ENCODE data around the gene NDUFB10.
A peak's percentile ranks its signal among the peaks of the same experiment; 100 is the strongest.
"Not testable (repeated sequence)": the region's sequence is repeated elsewhere in the genome, so short reads cannot be mapped to it uniquely, and the experiment has no call there.

The NDUFB10 gene

DNA sequence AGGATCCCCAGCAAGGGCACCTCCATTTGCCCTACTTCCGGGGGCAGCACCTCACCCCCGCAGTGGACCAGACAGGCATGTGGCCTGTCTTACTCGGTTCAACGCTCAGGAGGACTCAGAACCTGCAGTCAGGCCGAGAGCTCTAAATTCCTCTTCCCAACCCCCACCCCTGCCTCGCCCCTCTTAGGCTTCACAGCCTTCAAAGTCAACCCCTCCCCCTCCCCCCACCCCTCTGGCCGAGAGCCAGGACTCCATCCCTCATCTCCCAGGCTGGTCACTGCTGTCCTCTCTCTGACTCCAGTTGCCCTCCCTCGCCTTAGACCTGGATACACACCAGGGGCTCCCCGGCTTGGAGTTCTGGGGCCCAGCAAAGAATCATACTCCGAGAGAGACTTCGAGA, 33.1 kb upstream of the NDUFB10 start:
- DNase-seq, result no peak

GRCh38 chr16:1929105-1929504, 30.2 kb upstream of the NDUFB10 start:
- DNase-seq, result peak; percentile 43

DNA sequence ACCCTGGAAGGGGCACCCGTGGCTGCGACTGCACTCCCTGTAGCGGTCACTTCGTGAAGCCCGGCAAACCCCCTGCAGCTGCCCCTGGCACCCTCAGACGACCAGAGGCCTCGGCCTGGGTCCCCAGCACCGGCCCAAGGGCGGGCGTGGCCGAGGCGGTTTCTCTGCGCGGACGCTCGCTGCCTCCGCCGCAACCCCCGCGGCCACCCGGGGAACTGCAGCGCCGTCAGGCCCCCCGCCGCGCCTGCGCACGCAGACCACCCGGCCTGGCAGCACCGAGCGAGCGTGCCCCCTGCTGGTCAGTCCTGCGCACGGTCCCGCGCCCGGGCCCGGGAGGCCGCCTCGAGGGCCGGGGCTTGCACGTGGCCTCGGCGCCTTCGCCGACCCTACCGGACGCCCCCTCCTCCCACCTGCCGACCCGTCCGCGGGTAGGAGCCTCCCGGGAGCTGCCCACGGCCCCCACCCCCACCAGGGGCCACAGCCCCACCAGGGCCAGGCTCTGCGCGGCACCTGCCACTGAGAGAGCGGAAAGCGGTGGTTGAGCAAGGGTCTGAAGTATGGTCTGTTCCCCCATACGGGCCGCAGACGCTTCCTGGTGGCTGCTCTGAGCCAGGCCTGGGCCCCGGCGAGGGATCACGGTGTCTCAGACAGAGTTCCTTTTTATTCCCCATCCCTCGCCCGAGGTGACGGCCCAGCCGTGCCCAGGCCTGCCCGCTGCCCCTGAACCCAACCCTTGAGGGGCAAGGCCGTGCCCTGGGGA, 29.6 kb upstream of the NDUFB10 start:
- DNase-seq, result peak; percentile 94

DNA sequence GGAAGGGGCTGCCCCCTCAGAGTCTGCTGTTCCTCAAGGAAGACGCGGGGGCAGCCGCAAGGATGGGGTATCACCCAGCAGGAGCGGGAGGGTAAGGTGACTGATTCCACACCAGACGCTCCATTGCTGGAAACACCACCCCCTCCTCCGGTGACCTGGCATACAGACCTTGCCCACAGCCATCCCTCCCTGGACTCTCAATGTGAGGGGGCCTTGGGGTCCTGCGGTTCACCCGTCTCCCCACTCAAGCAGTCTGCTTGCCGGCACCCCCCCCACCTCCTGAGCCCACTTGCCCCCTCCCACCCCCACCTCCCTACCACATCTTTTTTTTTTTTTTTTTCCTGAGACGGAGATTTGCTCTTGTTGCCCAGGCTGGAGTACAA, 29.0 kb upstream of the NDUFB10 start:
- no peak for DNase-seq

- peak; percentile 69 for DNase-seq
Measured at GRCh38 chr16:1932050-1933028, 27.0 kb upstream of the NDUFB10 start.

DNA sequence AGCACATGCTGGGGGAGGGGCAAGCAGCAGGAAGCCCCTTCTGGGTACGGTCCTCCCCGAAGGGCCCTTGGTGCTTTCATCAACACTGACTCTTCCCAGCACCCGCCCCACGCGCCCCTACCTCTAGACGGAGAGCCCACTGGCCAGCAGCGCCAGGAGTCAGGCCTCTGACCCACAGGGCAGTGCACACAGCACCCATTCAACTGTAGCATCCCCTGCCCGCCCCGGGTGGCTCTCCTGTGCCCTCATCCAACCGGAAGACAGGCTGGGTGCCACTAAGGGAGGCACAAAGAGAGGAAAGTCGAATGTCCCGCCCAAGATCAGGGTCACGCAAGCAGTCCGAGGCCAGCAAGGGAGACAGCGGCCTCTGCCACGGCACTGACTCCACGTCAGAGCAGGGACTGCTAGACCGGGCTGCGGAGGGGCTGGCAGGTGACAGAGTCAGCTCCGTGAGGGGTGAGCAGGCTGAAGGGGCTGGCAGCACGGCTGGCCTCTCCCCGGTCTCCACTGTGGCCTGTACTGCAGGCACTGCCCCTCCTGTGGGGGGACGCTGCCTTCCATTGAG, 26.2 kb upstream of the NDUFB10 start:
- no peak for DNase-seq

GRCh38 chr16:1936945-1937479, 22.3 kb upstream of the NDUFB10 start:
- no peak for DNase-seq

DNA sequence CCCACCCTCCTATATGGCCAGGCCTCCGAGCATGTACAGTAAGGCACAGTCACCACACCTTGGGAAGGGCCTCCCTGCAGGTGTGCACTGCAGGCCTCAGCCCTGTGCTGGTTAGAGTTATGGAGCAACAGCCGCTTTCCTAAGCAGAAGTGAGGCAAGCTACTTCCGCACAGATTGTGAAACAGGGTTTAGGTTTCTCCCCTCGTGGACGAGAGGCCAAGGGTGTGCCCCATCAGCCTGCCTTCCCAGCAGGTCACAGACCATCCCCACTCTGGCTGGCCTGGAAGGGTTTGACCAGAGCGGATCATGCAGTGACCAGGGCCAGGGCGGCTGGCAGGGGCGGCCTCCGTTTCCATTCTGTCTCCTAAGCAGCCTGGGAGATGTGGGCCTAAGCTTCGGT, 21.0 kb upstream of the NDUFB10 start:
- DNase-seq, result no peak

GRCh38 chr16:1938910-1939309, 20.4 kb upstream of the NDUFB10 start:
- DNase-seq, result no peak

DNA sequence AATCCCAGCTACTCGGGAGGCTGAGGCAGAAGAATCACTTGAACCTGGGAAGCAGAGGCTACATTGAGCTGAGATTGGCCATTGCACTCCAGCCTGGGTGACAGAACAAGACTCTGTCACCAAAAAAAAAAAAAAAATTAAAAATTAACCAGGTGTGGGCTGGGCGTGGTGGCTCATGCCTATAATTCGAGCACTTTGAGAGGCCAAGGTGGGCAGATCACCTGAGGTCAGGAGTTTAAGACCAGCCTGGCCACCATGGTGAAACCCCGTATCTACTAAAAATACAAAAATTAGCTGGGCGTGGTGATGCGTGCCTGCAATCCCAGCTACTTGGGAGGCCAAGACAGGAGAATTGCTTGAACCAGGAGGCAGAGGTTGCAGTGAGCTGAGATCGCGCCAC, 19.5 kb upstream of the NDUFB10 start:
- DNase-seq, result not testable (repeated sequence)

- DNase-seq, result no peak
Measured at GRCh38 chr16:1940273-1941161, 18.8 kb upstream of the NDUFB10 start.

- DNase-seq, result no peak
Measured at GRCh38 chr16:1941162-1942046, 17.9 kb upstream of the NDUFB10 start.

DNA sequence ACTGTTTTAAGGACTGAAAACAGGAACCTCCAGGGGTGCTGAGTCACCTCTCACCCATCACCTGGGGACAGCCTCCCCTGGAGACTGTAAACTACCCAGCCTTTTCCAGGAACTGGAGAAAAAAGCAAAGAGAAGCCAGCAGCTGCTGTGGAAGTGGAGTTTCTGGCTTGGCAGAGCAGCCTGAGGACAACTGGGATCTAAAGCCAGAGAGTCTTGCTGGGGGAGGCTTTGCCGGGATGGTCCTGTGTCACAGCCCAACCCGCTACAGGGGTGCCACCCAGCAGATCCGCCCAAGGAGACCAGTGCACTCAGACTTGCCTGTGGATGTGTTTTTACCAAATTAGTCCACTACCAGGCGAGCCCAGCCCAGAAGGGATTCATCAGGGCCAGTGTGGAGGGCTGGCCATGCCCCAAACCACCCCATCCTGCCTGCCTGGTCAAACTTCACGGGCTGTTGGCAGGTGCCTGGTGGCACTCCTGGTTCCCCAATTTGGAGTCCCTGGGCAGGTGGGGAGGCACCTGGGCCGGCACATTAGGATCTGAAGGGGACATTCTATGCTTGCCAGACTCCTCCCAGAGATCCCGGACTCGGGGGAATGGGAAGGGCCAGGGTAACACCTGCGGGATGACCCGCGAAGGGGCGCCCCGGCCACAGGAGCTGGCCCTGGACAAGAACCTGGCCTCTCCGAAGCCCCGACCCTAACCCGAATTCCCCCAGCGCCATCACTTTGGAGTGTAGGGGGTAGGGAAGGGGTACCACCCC, 17.1 kb upstream of the NDUFB10 start:
- DNase-seq, result peak; percentile 81

DNA sequence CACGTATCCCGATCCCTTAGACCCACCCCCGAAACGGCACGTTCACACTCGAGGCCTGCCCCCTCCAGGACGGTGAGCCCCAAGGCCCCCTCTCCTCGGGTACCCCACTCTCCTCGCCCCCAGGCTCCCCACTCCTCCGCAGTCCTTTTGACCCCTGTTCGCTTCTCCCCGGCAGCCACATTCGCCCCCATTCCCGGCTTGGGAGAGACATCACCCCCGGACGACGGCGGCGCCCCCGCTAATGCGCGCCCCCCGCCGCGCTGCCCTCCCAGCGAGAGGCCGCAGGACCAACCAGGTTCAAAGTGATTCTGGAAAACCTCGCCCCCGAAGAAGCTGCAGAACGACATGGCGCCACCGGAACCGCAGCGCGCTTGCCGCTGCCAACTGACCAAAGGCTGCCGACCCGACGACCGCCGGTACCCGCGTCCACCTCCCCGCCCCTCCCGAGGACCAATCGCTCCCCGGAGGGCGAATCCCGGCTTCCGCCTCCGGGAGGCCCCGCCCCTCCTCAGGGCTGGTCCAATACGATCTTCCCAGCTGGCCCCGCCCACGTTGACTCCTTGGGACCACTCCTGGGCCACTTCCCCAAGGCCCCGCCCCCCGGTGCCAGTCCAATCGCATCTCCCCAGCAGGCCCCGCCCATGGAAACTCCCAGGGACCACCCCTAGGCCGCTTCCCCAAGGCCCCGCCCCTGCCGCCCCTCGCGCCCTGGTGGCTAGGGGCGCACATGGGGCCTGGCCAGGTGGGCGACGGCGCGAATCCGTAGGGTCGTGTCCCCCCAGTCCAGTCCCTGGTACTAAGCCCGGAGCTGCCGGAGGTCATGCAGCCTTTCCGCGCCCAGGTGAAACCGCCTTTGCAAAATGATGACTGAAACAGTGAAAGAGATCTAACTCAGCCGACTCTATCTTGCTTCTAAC, 16.3 kb upstream of the NDUFB10 start, which contains the start of gene MSRB1:
Gene MSRB1, minus strand, starts transcription at position 390 of the 917 bp plus-strand sequence. Its CDS starts 43 bp downstream, at position 347.
- peak; percentile 100 for DNase-seq

- DNase-seq, result no peak
Measured at GRCh38 chr16:1944612-1945199, 14.6 kb upstream of the NDUFB10 start.

DNA sequence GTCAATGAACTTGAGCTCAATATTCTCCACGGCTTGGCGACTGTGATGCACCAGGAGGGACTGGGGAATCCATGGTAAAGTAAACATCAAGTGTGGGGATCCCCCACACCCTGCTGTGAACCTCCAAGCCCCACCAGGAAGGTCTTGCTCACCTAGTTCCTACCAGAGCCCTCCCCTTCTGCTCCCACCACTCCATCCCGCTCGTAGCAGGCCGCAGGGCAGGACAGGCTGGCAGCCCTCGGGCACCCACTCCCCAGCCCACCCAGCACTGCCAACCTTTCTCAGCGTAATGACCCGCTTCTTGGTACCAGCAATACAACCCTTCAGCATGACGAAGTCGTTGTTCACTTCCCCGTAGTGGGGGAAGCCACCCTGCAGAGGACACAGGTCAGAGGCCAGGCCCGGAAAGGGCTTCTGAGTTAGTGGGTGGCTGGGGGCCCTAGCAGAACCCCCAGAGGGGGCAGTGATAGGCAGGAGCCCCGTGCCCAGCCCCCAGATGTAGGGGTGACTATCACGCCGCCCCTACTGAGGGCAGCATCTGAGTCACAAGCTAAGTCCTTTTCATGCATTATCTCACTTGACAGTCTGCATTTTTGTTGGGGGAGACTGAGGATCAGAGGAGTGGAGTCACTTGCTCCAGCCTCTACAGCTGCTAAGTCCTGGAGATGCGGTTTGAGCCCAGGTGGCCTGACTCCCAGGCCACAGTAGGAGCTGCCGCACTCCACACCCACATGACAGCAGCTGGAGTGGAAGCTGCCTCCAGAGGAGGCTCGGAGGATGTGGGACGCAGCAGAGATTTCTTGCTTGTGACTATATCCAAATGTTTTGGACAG, 13.6 kb upstream of the NDUFB10 start:
- no peak for DNase-seq

- no peak for DNase-seq
Measured at GRCh38 chr16:1946495-1947368, 12.6 kb upstream of the NDUFB10 start.

Data from RPMI8226 (cell line).